NCI-H2107 (cell line): Measurements from ENCODE around the gene CHI3L1.
A peak's percentile ranks its signal among the peaks of the same experiment; 100 is the strongest.
"Not testable (repeated sequence)": the region's sequence is repeated elsewhere in the genome, so short reads cannot be mapped to it uniquely, and the experiment has no call there.

ENCODE experiments used
- DNase-seq: peaks from one replicate; lab custom pipeline; 2025; lab: John Stamatoyannopoulos, UW

The CHI3L1 gene

DNA sequence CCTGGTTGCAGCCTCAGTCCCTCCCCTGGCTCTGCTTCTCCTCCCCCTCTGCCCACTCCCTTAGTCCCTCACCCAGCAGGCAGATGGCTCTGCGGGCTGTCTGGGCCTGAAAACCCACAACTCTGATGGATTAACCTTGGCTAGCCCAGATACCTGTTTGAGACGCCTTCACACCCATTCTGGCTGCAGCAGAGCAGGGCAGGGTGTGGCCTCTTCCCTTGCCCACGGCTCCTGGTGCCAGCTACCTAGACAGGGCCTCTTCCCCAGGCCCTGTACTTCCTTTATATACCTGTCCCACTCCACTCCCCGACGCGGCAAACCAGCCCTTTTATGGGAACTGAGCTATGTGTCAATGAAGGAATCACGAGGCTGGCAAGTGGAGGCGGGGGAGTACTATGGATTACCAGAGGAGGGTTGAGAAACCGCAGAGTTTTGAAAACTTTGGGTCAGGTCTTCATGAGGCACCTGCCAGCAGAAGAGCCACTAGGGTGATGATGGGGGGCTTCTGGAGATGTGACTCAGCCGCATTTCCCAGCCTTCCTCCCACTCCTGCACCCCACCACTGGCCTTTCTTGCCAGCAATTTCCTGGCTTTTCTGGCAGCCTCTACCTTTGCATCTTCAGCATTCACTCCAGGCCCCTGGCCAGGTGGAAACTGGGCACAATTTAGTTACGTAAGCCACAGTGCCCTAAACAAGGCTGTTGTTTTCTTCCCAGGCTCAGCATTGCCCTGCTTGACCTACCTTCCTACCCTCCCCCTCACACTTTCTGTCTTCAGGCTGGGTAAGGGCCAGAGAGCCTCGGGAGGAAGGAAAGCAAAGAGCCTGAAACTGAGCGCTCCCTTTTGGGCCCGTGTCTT lies at the start of gene CHI3L1:
Gene CHI3L1 (minus strand): TSS at position 259 of the 858 bp plus-strand sequence. CDS start 81 bp downstream, at position 178.
- DNase-seq, result no peak

DNA sequence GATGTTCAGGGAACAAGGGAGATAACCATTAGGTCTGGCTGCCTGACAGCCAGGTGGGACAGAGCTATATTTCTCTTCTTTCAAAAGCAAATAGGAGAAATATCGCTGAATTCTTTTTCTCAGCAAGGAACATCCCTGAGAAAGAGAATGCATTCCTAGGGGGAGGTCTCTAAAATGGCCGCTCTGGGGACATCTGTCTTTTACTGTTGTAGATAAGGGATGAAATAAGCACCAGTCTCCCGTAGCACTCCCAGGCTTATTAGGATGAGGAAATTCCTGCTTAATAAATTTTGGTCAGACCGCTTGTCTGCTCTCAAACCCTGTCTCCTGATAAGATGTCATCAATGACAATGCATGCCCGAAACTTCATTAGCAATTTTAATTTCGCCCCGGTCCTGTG lies 48.4 kb upstream of the CHI3L1 start:
- not testable (repeated sequence) for DNase-seq

DNA sequence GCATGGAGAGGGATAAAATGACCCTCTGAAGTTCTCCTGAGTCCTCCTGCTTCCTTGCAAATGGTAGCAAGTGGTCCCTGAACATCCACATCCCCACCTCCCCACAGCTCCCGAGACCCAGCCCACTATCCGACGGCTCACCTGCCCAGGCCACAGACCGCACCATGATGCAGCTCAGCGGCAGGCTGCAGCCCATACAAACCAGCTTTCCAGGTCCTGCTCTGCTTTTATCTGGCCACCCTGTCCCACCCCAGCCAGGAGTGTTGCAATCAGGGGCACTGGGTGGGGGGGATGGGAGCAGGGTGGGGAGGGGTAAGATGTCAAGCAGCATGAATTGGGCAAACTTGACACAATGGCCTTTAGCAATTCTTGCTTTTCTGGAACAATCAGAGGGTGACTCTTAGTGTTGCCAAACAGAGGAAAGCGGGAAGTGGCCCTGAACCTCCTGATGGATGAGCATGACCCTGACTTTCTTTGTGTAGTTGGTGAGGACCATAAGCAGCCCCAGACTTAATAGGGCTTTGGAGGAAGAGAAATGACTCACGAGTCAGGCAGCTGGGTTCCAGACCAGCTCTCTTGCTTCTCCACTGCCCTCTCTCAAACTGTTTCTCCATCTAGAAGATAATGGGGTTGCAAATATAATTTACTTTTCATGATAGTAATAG lies 43.1 kb upstream of the CHI3L1 start, which contains the start of gene CHIT1:
Gene CHIT1 (minus strand): TSS at position 203 of the 665 bp plus-strand sequence. CDS start 37 bp downstream, at position 166.
- no peak for DNase-seq

DNA sequence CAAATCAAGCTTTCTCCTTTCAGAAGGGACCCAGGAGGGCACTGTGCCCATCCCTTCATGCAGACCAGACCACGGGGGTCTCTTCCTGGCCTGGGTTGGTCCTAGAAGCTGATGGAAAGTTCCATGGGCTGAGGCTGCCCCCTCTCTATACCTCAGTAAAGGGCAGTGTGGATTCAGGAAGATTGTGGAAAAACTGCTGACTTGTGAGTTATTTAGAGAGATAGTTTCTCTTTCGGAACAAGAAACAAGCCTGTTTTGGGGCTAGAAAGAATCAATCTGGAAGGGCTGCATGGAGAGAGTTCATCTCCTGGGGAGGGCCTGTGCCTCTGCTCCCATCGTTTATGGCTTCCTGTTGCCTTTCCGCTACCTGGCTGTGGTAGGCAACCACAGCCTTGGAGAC lies 42.2 kb upstream of the CHI3L1 start:
- DNase-seq, result no peak

DNA sequence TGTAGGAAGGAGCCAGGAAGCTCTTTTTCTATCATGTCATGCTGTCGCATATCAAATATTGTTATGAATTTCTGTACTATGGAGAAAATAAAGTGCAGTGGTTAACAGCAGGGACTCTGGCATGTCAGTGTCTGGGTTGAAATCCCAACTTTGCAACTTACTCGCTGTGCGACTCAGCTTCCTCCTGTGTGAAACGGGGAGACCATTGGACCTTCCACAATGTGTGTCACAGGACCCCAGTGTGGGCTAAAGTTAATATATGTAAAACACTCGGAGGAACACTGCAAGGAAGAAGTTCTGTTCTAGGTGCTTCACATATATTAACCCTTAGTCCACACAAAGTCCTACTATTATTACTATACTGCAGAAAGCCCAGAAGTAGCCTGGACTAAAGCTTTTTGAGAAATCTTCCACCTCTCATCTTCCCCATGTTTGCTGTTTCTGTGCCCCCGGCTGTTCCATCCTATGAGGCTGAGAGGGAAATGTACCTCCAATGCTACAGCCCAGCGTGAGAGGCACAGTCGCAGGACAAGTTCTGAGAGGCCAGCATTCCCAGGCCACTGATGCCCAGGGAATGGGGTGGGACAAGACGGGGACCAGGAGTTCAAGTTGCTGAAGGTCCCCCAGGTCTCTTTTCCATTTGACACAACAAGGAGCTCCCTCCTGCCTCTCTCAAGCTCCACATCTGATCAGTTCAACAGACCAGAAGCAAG lies 41.0 kb upstream of the CHI3L1 start:
- no peak for DNase-seq

DNA sequence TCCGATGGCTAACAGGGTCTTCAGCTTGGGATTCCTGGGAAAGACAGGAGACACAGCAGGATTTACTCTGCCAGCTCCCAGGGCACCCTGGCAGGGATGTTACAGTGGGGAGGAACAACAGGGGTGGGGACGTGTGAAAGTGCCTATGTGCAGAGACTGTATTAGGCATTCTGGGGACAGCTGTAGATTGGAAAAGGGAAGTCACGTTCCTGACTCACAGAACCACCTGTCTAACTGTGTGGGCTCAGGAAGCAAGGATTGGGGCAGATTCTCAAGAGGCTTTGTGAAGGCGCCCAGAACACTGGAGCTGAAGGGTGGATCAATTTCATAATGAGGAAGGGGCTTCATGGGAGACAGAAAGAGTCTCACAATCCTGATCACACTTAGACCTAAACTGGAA lies 38.6 kb upstream of the CHI3L1 start:
- DNase-seq, result no peak

DNA sequence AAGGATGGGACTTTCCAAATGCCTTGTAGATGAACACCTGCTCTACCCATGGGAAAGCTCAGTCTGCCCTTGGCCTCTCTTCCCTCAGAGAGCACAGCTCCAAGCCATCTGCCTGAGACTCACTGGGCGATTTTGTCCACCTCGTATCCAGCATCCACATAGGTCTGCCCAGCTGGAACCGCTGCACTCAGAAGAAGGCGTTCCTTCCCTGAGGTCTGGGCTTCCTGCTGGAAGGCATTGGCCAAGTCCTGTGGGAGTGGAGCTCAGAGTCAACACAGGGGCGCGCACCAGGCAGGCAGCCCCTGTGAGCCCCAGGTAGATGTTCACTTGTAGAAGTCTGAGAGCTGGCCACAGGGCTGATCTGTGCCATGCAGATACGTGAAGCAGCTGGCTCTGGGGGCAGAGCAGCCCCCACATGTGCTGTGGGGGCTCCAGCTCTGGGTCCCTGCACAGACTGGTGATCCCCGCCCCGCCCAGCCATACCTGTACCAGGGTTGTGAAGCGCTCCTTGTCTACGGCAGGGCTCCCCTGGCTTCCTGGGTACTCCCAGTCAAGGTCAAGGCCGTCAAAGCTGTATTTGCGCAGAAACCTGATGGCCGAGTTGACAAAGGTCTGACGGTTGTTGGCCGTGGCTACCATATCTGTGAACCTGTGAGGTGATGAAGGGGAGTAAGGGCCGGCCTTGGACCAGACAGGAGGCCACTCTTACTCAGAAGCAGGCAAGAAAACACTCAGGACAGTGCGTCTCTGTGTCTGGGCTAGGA lies 36.7 kb upstream of the CHI3L1 start:
- no peak for DNase-seq

DNA sequence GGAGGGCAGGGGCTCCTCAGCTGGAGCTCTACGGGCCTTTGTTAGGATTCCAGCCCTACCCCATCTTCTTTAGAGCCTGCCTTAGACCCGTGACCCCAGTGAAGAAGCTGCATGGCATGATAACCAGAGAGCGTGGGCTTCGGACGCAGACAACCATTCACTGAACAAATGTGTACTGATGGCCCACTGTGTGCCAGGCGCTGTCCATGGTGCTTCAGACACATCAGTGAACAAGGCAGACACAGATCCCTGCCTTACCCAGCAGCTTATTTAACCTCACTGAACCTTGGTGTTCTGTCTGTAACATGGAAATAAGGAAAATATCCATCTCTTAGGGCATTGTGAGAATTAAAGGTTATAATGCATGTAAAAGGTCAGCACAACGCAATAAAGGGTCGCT lies 33.4 kb upstream of the CHI3L1 start:
- no peak for DNase-seq

DNA sequence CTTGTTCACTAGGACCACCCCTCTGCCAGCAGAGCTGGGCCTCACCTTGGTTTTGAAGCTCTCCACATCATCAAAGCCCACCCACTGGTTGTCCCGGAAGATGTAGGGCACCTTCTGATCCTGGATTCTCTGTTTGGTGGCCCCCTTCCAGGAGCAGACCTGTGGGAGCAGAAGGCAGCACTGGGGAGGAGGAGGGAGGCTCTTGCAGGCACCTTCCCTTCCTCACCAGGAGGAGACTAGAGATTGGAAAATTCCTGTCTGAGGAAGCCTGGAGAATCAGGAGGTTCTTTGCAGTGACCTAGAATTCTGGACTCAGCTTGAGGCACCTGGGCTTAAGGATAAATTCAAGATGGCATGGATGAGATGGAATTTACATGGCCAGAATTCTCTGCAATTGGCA lies 32.7 kb upstream of the CHI3L1 start:
- no peak for DNase-seq

DNA sequence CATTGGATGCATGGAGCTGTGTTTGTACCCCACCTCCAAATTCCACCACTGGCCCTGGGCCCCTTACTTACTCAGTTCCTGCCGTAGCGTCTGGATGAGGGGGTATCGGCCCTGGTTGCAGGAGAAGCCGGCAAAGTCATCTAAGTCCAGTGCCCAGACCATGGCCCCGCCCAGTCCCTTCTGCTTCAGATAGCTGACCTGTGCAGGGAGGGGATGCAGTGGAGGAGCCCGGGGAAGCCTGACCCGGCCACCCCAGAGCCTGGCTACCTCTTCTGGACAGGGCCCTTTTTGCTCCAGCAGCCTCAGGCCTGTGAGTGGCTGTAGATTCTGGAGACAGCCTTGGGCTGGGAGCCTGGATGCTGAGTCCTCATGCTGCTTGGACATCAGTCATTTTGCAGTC lies 31.2 kb upstream of the CHI3L1 start:
- DNase-seq, result no peak

DNA sequence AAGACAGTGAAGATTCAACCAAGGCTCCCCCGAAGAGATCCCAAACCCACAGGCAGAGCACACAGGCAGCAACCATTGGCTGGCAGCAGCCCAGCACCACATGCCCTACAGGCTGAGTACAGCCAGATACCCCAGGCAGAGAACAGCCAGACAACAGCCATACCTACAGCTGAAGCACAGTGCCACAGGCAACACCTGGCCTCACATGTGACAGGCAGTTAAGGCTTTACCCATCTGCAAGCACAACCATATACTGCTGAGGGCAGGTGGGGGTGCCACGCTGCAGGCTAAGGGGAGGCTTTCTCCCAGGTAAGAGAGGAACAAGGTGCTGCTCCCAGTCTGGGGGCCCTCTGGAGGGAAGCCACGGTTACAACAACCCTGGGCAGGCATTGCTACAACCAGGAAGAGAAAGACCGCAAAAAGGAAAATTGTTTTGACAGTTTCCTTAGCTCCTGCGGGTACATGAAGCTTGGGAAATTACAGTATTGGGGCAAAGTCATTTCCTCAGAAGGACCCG lies 30.7 kb upstream of the CHI3L1 start:
- DNase-seq, result no peak

DNA sequence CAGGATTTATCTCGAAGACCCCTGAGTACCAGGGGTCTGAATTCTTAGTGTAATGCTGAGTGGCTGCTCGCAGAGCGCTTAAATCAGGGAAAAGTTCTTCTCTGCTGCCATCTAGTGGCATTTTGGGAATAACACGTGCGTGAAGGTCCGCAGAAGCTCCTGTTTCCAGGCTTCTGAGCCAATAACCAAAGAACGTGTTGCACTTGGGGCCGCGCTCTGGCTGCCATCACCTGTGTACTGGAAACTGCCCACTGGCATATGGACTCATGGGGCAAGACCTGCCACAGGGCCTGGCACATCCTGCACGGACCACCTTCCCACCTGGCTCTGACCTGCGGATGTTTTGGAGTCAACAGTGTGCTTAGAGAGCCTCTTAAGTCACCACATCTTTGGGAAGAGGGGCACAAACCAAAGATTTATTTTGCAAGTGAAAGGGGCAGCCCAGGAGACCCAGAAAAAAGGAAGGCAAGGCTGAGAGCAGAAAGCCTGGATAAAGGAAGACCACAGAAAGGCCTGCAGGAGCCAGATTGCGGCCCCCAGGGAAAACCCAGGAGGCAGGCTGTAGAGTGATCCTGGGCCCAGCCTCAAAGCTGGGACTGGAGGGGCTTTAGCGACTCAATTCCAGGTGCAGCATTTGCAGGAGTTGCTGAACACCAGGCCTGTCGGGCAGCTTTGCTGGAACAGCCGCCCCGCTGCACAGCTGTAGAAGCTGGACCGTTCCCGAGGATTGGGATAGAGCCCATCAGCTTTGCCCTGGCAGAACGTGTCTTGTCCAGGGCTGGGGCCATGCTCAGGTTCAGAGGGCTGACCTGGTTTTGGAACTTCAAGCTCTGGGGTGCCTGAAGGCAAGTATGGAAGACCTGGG lies 30.0 kb upstream of the CHI3L1 start:
- DNase-seq, result peak; percentile 76

DNA sequence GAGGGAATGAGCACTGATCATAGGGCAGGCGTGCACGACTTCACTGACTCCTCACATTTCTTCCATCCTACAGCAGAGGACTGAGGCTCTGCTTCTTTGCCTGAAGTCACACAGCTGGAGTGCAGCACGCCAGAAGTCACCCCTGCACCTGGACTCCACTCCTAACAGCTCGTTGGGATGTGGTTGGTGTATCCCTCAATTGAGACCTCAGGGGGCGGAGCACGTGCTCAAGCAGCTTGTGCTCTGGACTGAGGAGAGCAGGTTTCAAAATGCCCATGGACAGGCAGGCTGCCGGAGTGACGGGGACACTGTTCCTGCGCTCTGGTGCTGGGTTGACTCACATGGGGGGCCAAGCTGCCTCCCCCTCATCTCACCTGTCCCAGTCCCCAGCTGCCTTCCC lies 29.1 kb upstream of the CHI3L1 start:
- peak; percentile 50 for DNase-seq

DNA sequence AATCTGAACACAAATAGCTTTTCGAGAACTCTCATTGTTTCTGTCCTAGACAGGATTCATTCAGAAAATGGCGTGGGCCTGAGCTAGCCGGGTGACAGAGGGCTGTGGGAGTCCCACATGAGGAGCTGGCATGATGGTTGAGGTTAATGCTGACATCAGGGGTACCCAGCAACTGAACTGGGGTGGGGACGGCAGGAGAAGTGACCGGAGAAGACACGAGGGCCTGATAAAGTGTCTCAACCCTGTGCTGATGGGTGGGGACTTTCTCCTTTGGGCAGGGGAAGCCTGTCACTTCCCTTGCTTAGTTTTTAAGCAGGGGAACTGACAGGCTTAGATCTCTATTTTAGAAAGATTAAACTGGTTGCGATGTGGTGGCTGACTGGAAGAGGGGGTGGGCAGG lies 28.4 kb upstream of the CHI3L1 start:
- no peak for DNase-seq

DNA sequence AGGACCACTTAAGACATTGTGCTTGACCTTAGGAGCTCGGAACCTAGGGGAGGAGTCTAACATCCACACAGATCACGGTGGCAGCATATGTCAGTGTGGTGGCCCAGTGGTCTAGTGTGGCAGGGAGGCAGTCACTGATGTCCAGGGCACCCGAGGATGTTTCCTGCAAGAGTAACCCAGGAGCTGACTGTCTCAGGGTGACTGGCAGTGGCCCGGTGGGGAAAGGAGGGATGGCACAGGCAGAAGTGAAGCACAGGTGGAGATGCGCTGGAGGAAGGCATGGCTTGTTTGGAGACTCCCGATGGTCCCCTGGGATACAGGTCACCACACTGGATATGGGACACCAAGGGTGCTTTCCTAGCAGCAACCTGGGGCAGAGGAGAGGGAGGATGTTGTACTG lies 26.6 kb upstream of the CHI3L1 start:
- DNase-seq, result no peak

DNA sequence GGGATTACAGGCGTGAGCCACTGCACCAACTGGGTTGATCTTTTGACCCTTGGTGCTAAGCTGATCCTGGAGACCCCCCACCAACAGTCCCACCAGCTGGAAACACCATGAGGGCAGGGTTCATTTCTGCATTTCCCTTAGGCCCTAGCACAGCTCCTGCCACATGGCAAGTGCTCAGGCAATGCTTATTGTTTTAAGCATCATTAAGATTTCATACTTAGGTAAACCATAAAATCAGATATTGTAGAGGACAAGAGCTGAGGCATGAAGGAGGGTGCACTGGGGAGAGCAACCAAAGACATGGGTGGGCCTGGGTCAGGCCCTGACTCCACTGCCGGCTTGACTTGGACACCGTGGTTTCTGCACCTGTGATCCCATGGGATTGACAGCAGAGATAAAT lies 25.3 kb upstream of the CHI3L1 start:
- DNase-seq, result no peak

DNA sequence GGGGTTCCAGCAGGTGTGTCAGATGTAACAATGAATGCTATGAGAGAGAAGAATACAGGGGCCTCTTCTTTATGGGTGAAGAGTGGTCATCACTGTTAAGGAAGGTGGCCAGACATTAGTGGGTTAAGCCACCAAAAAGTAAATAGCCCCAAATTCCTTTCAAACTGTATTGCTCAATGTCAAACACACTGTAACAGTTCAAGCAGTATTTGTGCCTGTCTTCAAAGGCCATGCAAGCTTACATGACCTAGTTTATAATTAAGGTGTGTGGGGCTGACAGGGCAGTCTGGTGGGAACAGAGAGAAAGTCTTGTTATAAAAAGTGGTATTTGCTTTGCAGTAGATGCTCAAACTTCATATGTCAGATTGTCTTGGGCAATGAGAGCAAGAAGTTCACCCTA lies 24.5 kb upstream of the CHI3L1 start:
- DNase-seq, result no peak

DNA sequence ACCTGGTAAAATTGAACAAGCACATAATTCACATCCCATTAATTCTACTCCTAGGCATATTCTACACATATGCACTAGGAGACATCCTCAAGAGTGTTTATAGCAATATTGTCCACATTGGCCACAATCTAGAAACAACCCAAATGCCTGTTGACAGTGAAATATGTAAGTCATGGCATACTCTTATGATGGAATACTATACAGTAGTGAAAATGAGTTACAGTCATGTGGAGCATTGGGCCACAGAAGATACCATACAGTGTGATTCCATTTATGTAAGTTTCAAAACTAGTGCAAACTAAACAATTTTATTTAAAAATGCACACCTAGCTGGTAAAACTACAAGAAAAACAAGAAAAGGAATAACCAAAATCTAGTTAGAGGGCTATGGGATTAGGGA lies 23.8 kb upstream of the CHI3L1 start:
- DNase-seq, result no peak

DNA sequence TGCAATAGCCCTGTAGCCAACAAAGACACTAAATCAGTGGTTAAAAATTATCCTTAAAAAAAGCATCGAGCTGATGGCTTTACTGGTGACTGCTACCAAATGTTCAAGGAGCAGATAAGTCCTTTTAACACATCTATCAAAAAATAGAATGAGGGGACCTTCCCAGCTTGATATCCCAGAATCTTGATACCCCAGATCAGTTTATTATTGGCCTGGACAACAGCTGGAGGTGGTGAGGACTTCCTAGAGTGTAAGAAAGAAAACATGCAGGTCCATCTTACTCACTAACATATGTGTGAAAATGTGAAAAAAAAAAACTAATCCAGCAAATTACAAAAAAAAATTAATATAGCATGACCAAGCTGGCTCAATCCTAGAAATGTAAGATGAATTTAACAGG lies 21.7 kb upstream of the CHI3L1 start:
- DNase-seq, result no peak

DNA sequence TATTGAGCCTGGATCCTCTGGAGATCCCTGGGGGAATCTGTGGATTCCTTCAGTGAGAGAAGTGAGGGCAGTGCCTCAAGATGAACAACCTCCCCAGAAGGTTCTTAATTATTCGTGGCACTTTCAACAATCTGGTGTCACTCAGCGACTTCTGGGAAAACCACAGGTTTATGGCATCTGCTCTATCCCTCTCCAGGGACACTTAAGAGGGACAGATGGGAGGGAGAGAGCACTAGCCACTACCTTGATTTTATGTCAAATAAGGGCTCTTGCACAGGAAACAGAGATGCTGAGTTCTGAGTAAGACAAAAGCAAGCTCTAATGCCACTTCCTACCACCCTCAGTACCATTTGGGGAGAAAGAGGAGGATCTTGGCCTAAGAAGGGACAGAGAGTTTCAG lies 21.2 kb upstream of the CHI3L1 start:
- no peak for DNase-seq
